ENCODE results near the gene ITSN1.

- TF ChIP-seq RAD21 (conservative IDR thresholded peaks at IDR 0.05) (no peak), EZH2 (IDR thresholded peaks at IDR 0.05; ENCODE audit: borderline replicate concordance, insufficient read depth, low read length, poor library complexity, severe bottlenecking) (no peak)
- TF ChIP-seq, protein P1, sequence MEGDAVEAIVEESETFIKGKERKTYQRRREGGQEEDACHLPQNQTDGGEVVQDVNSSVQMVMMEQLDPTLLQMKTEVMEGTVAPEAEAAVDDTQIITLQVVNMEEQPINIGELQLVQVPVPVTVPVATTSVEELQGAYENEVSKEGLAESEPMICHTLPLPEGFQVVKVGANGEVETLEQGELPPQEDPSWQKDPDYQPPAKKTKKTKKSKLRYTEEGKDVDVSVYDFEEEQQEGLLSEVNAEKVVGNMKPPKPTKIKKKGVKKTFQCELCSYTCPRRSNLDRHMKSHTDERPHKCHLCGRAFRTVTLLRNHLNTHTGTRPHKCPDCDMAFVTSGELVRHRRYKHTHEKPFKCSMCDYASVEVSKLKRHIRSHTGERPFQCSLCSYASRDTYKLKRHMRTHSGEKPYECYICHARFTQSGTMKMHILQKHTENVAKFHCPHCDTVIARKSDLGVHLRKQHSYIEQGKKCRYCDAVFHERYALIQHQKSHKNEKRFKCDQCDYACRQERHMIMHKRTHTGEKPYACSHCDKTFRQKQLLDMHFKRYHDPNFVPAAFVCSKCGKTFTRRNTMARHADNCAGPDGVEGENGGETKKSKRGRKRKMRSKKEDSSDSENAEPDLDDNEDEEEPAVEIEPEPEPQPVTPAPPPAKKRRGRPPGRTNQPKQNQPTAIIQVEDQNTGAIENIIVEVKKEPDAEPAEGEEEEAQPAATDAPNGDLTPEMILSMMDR (IDR thresholded peaks at IDR 0.05; ENCODE audit: poor library complexity, severe bottlenecking): no peak
These were observed 133.0 kb downstream of the ITSN1 start for GRCh38 chr21:33775100-33775828.
